Measurements from ENCODE around the gene CIZ1.

DNA sequence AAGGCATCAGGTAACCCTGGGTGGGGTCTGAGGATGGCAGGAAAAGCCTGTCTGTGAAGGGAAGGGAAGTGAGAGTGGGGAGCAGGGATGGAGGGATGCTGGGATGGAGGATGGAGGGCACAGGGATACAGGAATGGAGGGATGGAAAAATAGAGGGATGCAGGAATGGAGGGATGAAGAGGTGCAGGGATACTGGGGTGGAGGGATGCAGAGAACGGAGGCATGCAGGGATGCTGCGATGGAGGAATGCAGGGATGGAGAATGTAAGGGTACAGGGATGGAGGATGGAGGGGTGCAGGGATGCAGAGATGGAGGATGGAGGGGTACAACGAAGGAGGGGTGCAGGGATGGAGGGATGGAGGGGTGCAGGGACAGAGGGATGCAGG, 72.9 kb downstream of the CIZ1 start:
- TF ChIP-seq, protein P1, sequence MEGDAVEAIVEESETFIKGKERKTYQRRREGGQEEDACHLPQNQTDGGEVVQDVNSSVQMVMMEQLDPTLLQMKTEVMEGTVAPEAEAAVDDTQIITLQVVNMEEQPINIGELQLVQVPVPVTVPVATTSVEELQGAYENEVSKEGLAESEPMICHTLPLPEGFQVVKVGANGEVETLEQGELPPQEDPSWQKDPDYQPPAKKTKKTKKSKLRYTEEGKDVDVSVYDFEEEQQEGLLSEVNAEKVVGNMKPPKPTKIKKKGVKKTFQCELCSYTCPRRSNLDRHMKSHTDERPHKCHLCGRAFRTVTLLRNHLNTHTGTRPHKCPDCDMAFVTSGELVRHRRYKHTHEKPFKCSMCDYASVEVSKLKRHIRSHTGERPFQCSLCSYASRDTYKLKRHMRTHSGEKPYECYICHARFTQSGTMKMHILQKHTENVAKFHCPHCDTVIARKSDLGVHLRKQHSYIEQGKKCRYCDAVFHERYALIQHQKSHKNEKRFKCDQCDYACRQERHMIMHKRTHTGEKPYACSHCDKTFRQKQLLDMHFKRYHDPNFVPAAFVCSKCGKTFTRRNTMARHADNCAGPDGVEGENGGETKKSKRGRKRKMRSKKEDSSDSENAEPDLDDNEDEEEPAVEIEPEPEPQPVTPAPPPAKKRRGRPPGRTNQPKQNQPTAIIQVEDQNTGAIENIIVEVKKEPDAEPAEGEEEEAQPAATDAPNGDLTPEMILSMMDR (conservative IDR thresholded peaks at IDR 0.05): no peak
- TF ChIP-seq ZFX (IDR thresholded peaks at IDR 0.05): no peak

All from C4-2B (cell line).